GM12873 (cell line): ENCODE results near the gene DYRK3.

Experiments used
- CTCF ChIP-seq: IDR thresholded peaks from 2 replicates; pipeline ENCODE4 v1.5.1; 2012; ENCODE audit warnings: low read depth, mild to moderate bottlenecking, moderate library complexity, low read length, control low read depth; ENCODE audit not compliant: insufficient read depth; ENCODE audit errors: missing control alignments

The DYRK3 gene

GRCh38 chr1:206694171-206695124 lies 59.1 kb downstream of the DYRK3 start:
- no peak for TF ChIP-seq CTCF

- TF ChIP-seq CTCF = no peak
Observed at GRCh38 chr1:206695733-206696132, 60.4 kb downstream of the DYRK3 start.

GRCh38 chr1:206696812-206697585 lies 61.7 kb downstream of the DYRK3 start:
- TF ChIP-seq CTCF = no peak

- no peak for TF ChIP-seq CTCF
Observed at GRCh38 chr1:206698011-206698410, 62.7 kb downstream of the DYRK3 start.
